Panc1 (cell line): Measurements from ENCODE around the gene UNC13A. TPM values are rescaled to one million over a fixed set of nuclear protein-coding genes. Genes with fewer than 3 reads are reported as not detected.

Experiments
- ATAC-seq: fragments of 200-7000 bp; cut with Tn5 transposase; 2 replicates; pipeline ENCODE4 v1.9.1; 2020; ENCODE audit warnings: mild to moderate bottlenecking, moderate library complexity
- BruUV-seq: library from RNA; stranded (reverse); fragments of 400-500 nt; replicated peaks from 2 replicates; lab custom pipeline; 2021; lab: Mats Ljungman, UMichigan
- CTCF ChIA-PET: fragments of 300-600 bp; sonication (Branson Sonifier 250); formaldehyde crosslinking; loops from one replicate; lab custom pipeline; 2022; ENCODE audit warnings: antibody characterized with exemption; lab: Charles Lee
- POLR2A ChIA-PET: fragments of 300-600 bp; sonication (Branson Sonifier 250); formaldehyde crosslinking; loops from one replicate; lab custom pipeline; 2022; ENCODE audit warnings: antibody characterized with exemption; lab: Charles Lee
- DNase-seq: peaks from one replicate; pipeline ENCODE4 v3.0.0-alpha.2; 2010; ENCODE audit warnings: low read depth, low spot score
- H3K27ac ChIP-seq: 2 replicates; pipeline ENCODE4 v1.5.1; 2011; ENCODE audit warnings: mild to moderate bottlenecking, low read length, inconsistent platforms
- H3K27me3 ChIP-seq: fragments of 200-500 bp; sonication (Bioruptor generic); 2 replicates; pipeline ENCODE4 v1.6.0; 2014; ENCODE audit warnings: low read length, inconsistent platforms; ENCODE audit not compliant: control insufficient read depth, insufficient read depth
- H3K36me3 ChIP-seq: fragments of 200-500 bp; sonication (Bioruptor generic); 2 replicates; pipeline ENCODE4 v1.5.1; 2014; ENCODE audit warnings: inconsistent platforms, mild to moderate bottlenecking, low read length, moderate library complexity; ENCODE audit not compliant: control insufficient read depth, insufficient read depth
- H3K4me1 ChIP-seq: 2 replicates; pipeline ENCODE4 v1.5.1; 2011; ENCODE audit warnings: inconsistent platforms, mild to moderate bottlenecking, low read length, moderate library complexity; ENCODE audit not compliant: control insufficient read depth, insufficient read depth
- H3K4me3 ChIP-seq, 2 experiments: 2 replicates each; pipeline ENCODE4 v1.5.1; 2011 to 2012; ENCODE audit warnings: low read depth in 2 of 2, low read length in 2 of 2, mild to moderate bottlenecking in 2 of 2, inconsistent platforms in 1 of 2, moderate library complexity in 1 of 2
- H3K9me3 ChIP-seq: fragments of 200-500 bp; sonication (Bioruptor generic); 2 replicates; pipeline ENCODE4 v1.5.1; 2014; ENCODE audit warnings: low read depth, mild to moderate bottlenecking, inconsistent platforms, low read length, moderate library complexity; ENCODE audit not compliant: control insufficient read depth, insufficient read depth
- CTCF ChIP-seq: fragments of 450-650 bp; IDR thresholded peaks from 2 replicates; pipeline ENCODE4 v1.5.1; 2017; ENCODE audit warnings: mild to moderate bottlenecking
- POLR2AphosphoS5 ChIP-seq: IDR thresholded peaks from 2 replicates; pipeline ENCODE4 v1.6.1; 2012; ENCODE audit warnings: mild to moderate bottlenecking, low read depth, low read length, moderate library complexity
- REST ChIP-seq, 2 experiments: IDR thresholded peaks; 2 replicates each; pipeline ENCODE4 v1.6.1; 2011 to 2012; ENCODE audit warnings: low read depth in 2 of 2, control low read depth in 1 of 2, low read length in 1 of 2, mild to moderate bottlenecking in 1 of 2, moderate library complexity in 1 of 2; ENCODE audit not compliant: insufficient read depth in 1 of 2
- SIN3A ChIP-seq: IDR thresholded peaks from 2 replicates; pipeline ENCODE4 v1.6.1; 2012; ENCODE audit warnings: low read depth, mild to moderate bottlenecking, low read length, moderate library complexity, borderline replicate concordance; ENCODE audit not compliant: insufficient read depth
- TCF7L2 ChIP-seq: IDR thresholded peaks from 2 replicates; pipeline ENCODE4 v1.6.1; 2011; ENCODE audit warnings: mild to moderate bottlenecking, low read depth, low read length, inconsistent platforms
- in situ Hi-C: cut with HindIII; loops from 2 replicates; pipeline ENCODE4 v1.10.0; 2016; ENCODE audit warnings: low sequenced_read_pairs, low pct_unique_long_range_greater_than_20kb
- intact Hi-C: fragments of 100-400 bp; cut with micrococcal nuclease; formaldehyde crosslinking; loops from one replicate; pipeline ENCODE4 v1.10.0; 2022; ENCODE audit not compliant: unreplicated experiment
- total RNA-seq: library from RNA; stranded (reverse); gene quantifications from one replicate; pipeline ENCODE4 v1.2.1, GENCODE V29; 2021; ENCODE audit not compliant: unreplicated experiment

The UNC13A gene
- total RNA-seq, 1 experiment from 2014 or later = 0.46 TPM

GRCh38 chr19:17617807-17618192 is 70.4 kb downstream of the UNC13A start:
- intact Hi-C loops = no loop called here
- ChIA-PET POLR2A (no interaction called here), CTCF (no interaction called here)
- no TSS peak for BruUV-seq
- in situ Hi-C loops = no loop called here
- no peak for ATAC-seq
- Histone ChIP-seq H3K27ac (no peak overlapping the region), H3K27me3 (no peaks in the 10 kb centered on the region), H3K4me3 (no peak overlapping the region), H3K36me3 (no peaks in the 10 kb centered on the region), H3K9me3 (no peaks in the 10 kb centered on the region), H3K4me1 (no peaks in the 10 kb centered on the region; the same call in 1 of the 2 replicates)
- TF ChIP-seq TCF7L2 (no peak), CTCF (no peak), SIN3A (no peak), POLR2AphosphoS5 (no peak), REST (IDR thresholded peaks at IDR 0.05; ENCODE audit: insufficient read depth in 1 of 2, low read depth in 2 of 2, low read length in 1 of 2) (no peak)
- no peak for DNase-seq

- ATAC-seq = peak; percentile 64
- Histone ChIP-seq H3K9me3 (no peaks in the 10 kb centered on the region), H3K27ac (no peak overlapping the region), H3K36me3 (no peaks in the 10 kb centered on the region), H3K27me3 (no peaks in the 10 kb centered on the region), H3K4me3 (peak overlapping the region; percentile 34 to 58), H3K4me1 (no peaks in the 10 kb centered on the region; the same call in 1 of the 2 replicates)
- ChIA-PET POLR2A (interaction anchor here (0.6 kb wide), 1 partner anchor 957 kb away, joined by 3 read pairs; the partner anchor contains the start of gene SMIM7), CTCF (interaction anchor here (0.6 kb wide), 1 partner anchor 383 kb away, joined by 5 read pairs; no protein-coding TSS in a partner anchor)
- peak; percentile 10 for DNase-seq
- intact Hi-C loops = no loop called here
- in situ Hi-C loops = no loop called here
- BruUV-seq = no TSS peak
- TF ChIP-seq TCF7L2 (no peak), REST (IDR thresholded peaks at IDR 0.05; ENCODE audit: insufficient read depth in 1 of 2, low read depth in 2 of 2, low read length in 1 of 2) (no peak), POLR2AphosphoS5 (no peak), SIN3A (no peak), CTCF (no peak)
Observed at GRCh38 chr19:17616961-17617806, 71.0 kb downstream of the UNC13A start.
